ENCODE data around the gene HIVEP1.
A peak's percentile ranks its signal among the peaks of the same experiment; 100 is the strongest.

HIVEP1 gene

GRCh38 chr6:12160326-12160725, 148.2 kb downstream of the HIVEP1 start:
- H3K4me3 ChIP-seq (ENCODE audit: low read depth, low read length): no peak overlapping the region
- no peak for DNase-seq (ENCODE audit: low read depth)
- TF ChIP-seq CTCF (IDR thresholded peaks at IDR 0.05; ENCODE audit: low read depth, low read length, missing control alignments): no peak

- H3K4me3 ChIP-seq (ENCODE audit: low read depth, low read length): no peak overlapping the region
- no peak for DNase-seq (ENCODE audit: low read depth)
- no peak for TF ChIP-seq CTCF (IDR thresholded peaks at IDR 0.05; ENCODE audit: low read depth, low read length, missing control alignments)
Observed at GRCh38 chr6:12162213-12162612, 150.1 kb downstream of the HIVEP1 start.

GRCh38 chr6:12163149-12163548, 151.0 kb downstream of the HIVEP1 start:
- H3K4me3 ChIP-seq (ENCODE audit: low read depth, low read length): no peak overlapping the region
- no peak for TF ChIP-seq CTCF (IDR thresholded peaks at IDR 0.05; ENCODE audit: low read depth, low read length, missing control alignments)
- peak; percentile 3 for DNase-seq (ENCODE audit: low read depth)

- no peak for TF ChIP-seq CTCF (IDR thresholded peaks at IDR 0.05; ENCODE audit: low read depth, low read length, missing control alignments)
- H3K4me3 ChIP-seq (ENCODE audit: low read depth, low read length): no peak overlapping the region
- DNase-seq (ENCODE audit: low read depth): no peak
Observed at GRCh38 chr6:12163744-12164507, 151.8 kb downstream of the HIVEP1 start.

GRCh38 chr6:12164508-12164770, 152.3 kb downstream of the HIVEP1 start:
- TF ChIP-seq CTCF (IDR thresholded peaks at IDR 0.05; ENCODE audit: low read depth, low read length, missing control alignments): no peak
- no peak overlapping the region for H3K4me3 ChIP-seq (ENCODE audit: low read depth, low read length)
- DNase-seq (ENCODE audit: low read depth): no peak

GRCh38 chr6:12165297-12165696, 153.2 kb downstream of the HIVEP1 start:
- TF ChIP-seq CTCF (IDR thresholded peaks at IDR 0.05; ENCODE audit: low read depth, low read length, missing control alignments): no peak
- no peak overlapping the region for H3K4me3 ChIP-seq (ENCODE audit: low read depth, low read length)
- no peak for DNase-seq (ENCODE audit: low read depth)

- no peak for TF ChIP-seq CTCF (IDR thresholded peaks at IDR 0.05; ENCODE audit: low read depth, low read length, missing control alignments)
- no peak overlapping the region for H3K4me3 ChIP-seq (ENCODE audit: low read depth, low read length)
- no peak for DNase-seq (ENCODE audit: low read depth)
Observed at GRCh38 chr6:12165722-12166280, 153.7 kb downstream of the HIVEP1 start.
